Measurements from ENCODE around the gene NRXN3.

NRXN3 gene

DNA sequence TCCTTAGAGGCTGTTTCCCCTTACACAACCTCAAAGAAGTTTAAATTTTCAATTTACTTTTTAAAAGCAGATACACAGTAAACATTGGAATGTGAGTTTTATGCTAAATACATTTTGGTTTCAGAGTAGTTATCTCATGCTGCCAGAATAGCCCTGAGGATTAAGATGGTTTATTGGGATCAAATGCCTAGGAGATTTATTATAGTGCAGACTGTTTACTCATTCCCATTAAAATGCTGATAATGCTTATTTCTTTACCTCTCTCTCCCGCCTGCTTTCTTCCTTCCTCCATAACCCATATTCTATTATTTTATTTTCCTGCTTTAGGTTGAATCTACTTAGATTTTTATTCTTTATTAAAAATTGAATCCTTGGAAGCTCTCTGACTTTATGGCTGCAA is 1701.0 kb downstream of the NRXN3 start:
- in situ Hi-C loops (cut with MboI; ENCODE audit: low sequenced_read_pairs), result no loop called here

DNA sequence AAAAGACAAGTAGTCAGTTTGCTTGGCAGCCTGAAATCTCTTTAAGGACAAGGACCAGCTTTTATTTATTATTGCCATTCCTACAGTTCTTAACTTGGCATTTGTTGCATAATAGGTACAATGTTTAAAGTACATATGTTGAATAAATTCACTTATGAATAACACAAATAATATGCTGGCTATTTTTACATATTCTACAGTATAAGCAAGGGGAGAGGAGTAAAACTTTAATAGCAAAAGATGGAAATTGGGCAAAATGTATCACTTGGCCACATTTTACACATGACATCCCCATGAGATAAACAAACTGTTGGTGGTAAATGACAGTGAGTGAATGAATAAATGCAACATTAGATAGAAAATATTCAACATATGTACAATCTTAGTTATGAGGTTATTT is 1708.1 kb downstream of the NRXN3 start:
- in situ Hi-C loops (cut with MboI; ENCODE audit: low sequenced_read_pairs), result no loop called here

DNA sequence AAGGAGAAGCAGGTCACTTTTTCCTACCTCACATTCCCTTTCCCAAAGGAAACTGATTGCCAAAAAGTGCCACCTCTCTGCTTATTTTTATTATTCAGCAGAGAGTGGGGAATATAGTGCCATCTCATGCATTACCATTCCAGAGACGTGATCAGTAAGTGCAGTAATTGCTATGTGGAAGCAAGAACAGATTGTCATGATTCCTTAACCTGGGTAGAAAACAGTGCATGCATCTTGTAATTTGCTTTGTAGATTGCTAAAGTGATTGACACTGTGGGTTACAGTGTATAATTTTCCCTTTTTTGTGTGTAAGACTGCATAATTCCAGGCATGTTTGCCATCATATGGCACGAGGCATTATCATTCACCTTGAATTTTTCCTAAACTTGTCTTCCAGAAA is 1708.6 kb downstream of the NRXN3 start:
- in situ Hi-C loops (cut with MboI; ENCODE audit: low sequenced_read_pairs), result no loop called here

DNA sequence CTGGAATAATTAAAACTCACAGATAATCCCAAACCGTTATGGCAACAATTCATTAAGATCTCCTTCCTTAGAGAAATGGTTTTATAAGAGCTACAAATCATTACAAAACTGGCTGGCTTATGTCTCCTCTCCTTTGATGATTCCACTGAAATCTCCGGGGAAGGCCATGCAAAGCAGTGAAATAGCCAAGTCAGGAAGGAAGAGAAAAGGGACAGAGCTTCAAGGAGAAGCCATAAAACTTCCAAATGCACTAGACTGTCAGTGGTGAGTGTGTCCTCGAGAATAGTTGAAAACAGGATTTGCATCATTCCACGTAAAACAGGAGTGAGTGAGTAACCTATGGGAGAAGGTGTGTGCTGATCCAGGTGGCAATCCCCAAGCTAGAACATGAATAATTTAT is 1711.1 kb downstream of the NRXN3 start:
- in situ Hi-C loops (cut with MboI; ENCODE audit: low sequenced_read_pairs), result no loop called here

DNA sequence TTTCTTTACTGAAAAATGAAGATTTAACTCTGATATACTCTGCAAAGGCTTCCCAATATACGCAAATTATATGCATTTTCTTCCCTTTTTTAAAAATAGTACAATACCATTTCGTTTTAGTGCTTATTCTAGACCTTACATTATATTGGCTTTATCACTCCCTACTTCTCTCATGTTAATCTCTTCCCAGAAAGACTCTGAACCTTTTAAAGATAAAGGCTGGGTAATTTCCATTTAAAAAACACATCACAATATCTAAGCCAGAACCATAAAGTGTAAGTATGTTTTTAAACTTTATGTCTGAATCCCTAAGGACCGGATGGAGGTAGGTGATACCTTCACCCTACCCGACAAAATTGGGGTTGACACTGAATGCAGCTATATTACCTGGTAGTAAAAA is 1720.4 kb downstream of the NRXN3 start:
- in situ Hi-C loops (cut with MboI; ENCODE audit: low sequenced_read_pairs), result no loop called here

DNA sequence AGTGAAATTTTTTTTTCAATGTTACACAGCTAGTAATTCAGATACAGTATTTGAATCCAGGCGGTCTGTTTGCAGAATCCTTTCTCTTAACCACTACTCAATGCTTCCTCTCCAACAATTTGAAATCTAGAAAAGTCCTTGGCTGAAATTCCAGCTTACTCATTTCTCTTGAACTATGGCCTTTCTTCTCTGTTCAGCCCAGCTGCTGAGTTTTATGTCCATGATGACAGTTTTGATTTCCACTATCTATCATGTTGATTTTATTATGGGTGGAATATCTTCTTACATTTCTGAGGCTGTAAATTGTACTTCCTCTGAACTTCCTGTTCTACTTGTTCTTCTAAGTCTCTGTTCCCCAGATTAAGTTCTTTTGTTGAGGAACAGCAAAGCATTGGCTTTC is 1725.8 kb downstream of the NRXN3 start:
- in situ Hi-C loops (cut with MboI; ENCODE audit: low sequenced_read_pairs), result no loop called here

DNA sequence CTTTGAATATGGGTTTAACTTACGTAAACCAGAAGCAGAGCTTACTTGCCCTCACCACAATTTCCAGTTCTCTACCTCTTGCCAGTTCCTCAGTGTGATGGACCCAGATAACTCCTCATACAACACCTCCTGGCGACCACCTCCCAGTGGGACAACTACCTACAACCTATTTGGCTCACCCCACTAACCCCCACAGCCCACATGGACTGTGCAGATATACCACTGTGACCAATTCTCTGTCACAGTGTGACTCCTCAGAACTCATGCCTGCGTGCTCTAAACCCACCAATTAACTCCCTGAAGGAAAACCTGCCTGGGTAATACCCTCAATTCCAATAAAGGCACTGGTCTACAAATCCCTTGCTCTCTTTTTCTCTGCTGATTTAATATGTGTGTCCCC is 1729.4 kb downstream of the NRXN3 start:
- in situ Hi-C loops (cut with MboI; ENCODE audit: low sequenced_read_pairs), result no loop called here

DNA sequence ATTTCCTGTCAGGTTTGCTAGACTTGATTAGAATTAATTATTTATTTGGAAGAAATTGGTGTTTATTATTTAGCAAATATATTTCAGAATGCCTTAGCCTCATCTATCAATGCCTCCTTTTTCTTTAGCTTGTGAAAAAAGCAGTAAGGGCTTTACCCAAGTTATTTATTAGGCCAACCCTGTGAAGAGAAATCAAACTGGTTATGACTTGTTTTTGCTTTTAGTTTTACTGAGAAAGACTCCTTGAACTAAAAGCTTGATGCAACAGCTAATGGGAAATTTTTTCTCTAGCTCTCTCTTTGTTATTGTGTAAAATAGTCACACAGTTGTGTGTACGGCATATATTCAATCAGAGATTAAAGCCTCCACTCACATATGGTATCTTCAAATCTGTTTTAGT is 1734.3 kb downstream of the NRXN3 start:
- in situ Hi-C loops (cut with MboI; ENCODE audit: low sequenced_read_pairs), result no loop called here

DNA sequence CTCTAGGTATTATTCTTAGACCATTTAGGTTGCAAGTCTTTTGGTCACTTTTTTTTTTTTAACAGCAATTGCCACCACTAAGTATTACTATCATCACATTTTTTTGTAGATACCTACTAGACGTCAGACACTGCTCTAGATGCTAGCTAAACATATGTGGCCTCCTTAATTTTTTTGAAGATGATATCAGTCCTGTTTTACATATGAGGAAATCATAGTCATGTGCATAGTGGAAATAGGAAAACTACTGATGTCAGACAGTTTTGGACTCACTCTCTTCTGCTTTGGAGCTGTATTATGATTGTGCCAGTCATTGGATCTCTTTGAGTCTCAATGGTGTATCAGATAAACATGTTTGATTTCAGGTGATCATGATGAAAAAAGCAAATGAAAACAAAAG is 1736.8 kb downstream of the NRXN3 start:
- in situ Hi-C loops (cut with MboI; ENCODE audit: low sequenced_read_pairs), result no loop called here

DNA sequence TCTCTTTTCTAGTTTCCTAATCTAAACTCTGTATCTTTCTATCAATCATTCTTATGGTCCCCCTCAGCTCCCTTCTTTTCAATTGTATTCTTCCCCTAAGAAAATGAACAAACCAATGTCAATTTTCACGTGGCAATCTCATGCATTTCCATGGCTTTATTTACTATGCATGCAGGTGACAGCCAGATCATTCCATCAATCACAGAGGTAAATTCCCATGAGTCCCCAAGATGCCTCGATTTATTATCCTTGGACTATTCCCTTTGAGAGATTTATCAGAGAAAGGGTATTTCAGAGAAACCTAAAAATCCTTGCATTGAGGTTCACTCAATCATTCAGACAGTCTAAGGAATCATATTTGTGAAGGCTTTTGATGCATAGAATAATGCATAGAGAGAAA is 1739.9 kb downstream of the NRXN3 start:
- in situ Hi-C loops (cut with MboI; ENCODE audit: low sequenced_read_pairs), result no loop called here

DNA sequence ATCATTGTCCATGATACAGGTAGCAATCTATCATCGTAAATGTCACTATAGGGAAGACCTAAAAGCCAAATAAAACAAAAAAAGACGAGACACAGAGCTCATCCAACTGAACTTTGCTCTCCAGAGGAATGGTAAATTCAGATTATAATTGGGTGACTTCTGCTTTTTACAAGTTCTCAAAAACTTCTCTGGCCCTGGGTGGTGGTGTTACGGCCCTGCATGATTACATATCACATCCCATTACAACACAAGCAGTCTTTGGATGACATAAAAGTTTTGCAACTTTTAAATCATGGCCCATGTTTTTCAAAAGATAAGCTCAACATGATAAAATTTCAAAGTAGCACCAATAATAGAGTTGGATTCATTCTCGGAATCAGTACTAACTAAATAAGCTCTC is 1741.6 kb downstream of the NRXN3 start:
- in situ Hi-C loops (cut with MboI; ENCODE audit: low sequenced_read_pairs), result no loop called here

DNA sequence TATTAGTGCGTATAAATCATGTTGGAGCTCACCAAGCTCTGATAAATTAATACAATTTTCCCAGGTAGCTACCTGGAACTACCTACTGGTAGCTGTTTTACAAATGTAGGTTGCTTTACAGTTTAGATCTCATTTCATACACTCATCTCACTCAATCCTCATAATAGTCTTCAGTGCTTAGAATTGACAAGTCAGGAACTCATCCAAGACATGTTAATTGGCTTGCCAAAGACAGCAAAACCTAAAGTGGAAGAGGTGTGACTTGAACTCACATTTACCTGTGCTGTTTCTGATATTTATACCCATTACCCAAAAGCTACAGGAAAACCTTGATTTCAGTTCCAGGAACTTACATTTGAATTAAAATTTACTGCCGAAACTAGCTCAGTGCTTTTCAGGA is 1744.4 kb downstream of the NRXN3 start:
- in situ Hi-C loops (cut with MboI; ENCODE audit: low sequenced_read_pairs), result no loop called here

DNA sequence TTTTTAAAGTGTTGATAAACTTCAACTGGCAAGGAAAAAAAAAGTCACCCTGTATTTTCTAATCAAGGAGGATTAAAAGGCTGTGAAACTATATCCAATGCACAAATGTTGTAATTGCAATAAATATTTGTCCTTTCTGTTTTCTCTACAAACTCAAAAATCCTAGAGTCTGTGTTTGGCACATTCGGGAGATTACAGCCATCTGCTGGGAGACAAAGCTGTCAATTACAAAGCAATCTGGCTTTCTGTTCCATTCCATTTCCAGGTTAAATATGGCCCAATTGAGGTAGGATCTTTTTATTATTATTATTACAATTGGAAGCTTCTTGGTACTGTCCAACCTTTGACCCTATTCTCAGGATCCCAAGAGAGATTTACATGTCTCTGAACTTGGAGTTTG is 1745.2 kb downstream of the NRXN3 start:
- in situ Hi-C loops (cut with MboI; ENCODE audit: low sequenced_read_pairs), result no loop called here

DNA sequence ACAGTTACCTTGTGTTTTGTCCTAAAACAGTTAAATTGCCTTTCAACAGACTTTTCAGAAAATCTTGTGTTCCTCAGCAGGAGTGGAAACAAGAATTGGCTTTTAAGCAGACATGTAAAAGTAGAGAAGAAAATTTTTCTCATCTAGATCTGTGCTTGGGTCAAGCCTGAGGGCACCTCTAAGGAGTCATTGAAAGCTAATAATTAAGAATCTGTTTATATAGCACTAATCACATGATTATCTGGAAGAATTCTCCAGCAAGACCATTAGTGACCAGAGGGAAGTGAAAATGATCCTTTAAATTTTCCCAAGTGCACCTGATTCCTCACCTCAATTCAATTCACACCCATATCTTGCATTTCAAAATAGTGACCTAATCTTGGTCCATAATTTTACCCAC is 1746.1 kb downstream of the NRXN3 start:
- in situ Hi-C loops (cut with MboI; ENCODE audit: low sequenced_read_pairs), result no loop called here

DNA sequence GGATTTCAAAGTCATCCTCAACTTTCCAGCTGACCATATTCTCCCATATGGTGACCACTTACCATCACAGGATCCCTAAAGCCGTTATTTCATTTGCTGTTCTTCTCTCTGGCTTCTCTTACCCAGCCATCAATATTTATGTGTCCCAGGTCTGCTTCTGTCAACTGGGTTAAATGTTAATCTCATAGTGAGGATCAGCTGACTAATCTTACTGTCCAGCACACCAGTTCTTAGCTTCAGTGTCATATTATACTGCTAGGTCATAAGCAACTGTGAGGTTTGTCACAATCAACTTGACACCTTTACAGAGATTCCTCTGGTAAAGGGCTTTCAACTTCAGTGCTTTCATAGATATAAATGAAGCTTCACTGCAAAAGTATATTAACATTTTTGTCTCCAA is 1746.7 kb downstream of the NRXN3 start:
- in situ Hi-C loops (cut with MboI; ENCODE audit: low sequenced_read_pairs), result no loop called here

All from HL-60/S4 treated with retinoic acid at 250 ng/mL for 4 days and 3 days (cell line).